ENCODE measurements around the gene NLGN2. TPM values are rescaled to one million over a fixed set of nuclear protein-coding genes. Genes with fewer than 3 reads are reported as not detected.

The NLGN2 gene
- total RNA-seq, 2 donors from 2014 or later = 2.5 to 5.0 TPM

DNA sequence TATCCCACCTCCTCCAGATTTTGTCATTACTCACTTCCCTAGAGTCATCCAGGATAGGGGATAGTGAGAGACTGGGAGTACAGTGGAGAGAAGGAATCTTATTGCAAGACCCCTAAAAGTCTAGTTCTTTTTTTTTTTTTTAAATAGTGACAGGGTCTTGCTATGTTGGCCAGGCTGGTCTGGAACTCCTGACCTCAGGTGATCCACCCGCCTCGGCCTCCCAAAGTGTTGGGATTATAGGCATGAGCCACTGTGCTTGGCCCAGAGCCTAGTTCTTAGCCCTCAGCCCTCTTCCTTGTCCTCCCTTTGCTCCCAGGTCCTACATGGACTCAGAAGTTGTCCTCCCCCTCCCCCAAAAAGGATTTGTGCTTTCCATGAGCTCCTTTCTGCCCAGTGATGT, 34.5 kb downstream of the NLGN2 start:
- intact Hi-C loops (cut with DNase I) = no loop called here
- Histone ChIP-seq H3K4me3 (no peak overlapping the region), H3K27me3 (peaks cover 38% of the 10 kb centered on the region), H3K4me1 (peaks cover 16% of the 10 kb centered on the region), H3K27ac (no peak overlapping the region), H3K9ac (ENCODE audit: low read depth in 2 of 2, low read length in 2 of 2) (no peak overlapping the region), H3K9me3 (no peaks in the 10 kb centered on the region), H3K36me3 (no peaks in the 10 kb centered on the region)
- DNase-seq = no peak
- no peak for TF ChIP-seq CTCF (IDR thresholded peaks at IDR 0.05)

- H3K36me3 ChIP-seq = no peaks in the 10 kb centered on the region
- no peaks in the 10 kb centered on the region for H3K9me3 ChIP-seq
- no peak overlapping the region for H3K4me3 ChIP-seq
- H3K27ac ChIP-seq = no peak overlapping the region
- DNase-seq = no peak
- H3K27me3 ChIP-seq = peaks cover 28% of the 10 kb centered on the region
- TF ChIP-seq CTCF (IDR thresholded peaks at IDR 0.05) = no peak
- H3K4me1 ChIP-seq = peaks cover 9% of the 10 kb centered on the region
- H3K9ac ChIP-seq (ENCODE audit: low read depth in 2 of 2, low read length in 2 of 2) = no peak overlapping the region
- intact Hi-C loops (cut with DNase I) = no loop called here
These were observed 36.1 kb downstream of the NLGN2 start for GRCh38 chr17:7443499-7444485.

GRCh38 chr17:7444682-7445618, 37.3 kb downstream of the NLGN2 start, which contains the start of gene CHRNB1:
Gene CHRNB1 (plus strand): TSS chr17:7445061. CDS start chr17:7445128, 67 bp downstream.
- intact Hi-C loops (cut with DNase I) = no loop called here
- Histone ChIP-seq H3K36me3 (no peaks in the 10 kb centered on the region), H3K4me1 (peaks cover 4% of the 10 kb centered on the region), H3K27ac (no peak within 1 kb of the TSS), H3K27me3 (peaks cover 17% of the 10 kb centered on the region), H3K9ac (ENCODE audit: low read depth in 2 of 2, low read length in 2 of 2) (peak within 1 kb of the TSS; percentile 40 to 53), H3K9me3 (no peaks in the 10 kb centered on the region), H3K4me3 (peak within 1 kb of the TSS; percentile 39)
- DNase-seq = peak; percentile 87
- no peak for TF ChIP-seq CTCF (IDR thresholded peaks at IDR 0.05)

- Histone ChIP-seq H3K27ac (no peak overlapping the region), H3K9me3 (no peaks in the 10 kb centered on the region), H3K36me3 (no peaks in the 10 kb centered on the region), H3K27me3 (peaks cover 10% of the 10 kb centered on the region), H3K4me3 (peak overlapping the region; percentile 39), H3K4me1 (peaks cover 4% of the 10 kb centered on the region), H3K9ac (ENCODE audit: low read depth in 2 of 2, low read length in 2 of 2) (peak overlapping the region in 1 of 2 donors; percentile 40)
- TF ChIP-seq CTCF (IDR thresholded peaks at IDR 0.05) = no peak
- DNase-seq = peak; percentile 88
- intact Hi-C loops (cut with DNase I) = no loop called here
These were observed 37.9 kb downstream of the NLGN2 start for GRCh38 chr17:7445619-7445968.

DNA sequence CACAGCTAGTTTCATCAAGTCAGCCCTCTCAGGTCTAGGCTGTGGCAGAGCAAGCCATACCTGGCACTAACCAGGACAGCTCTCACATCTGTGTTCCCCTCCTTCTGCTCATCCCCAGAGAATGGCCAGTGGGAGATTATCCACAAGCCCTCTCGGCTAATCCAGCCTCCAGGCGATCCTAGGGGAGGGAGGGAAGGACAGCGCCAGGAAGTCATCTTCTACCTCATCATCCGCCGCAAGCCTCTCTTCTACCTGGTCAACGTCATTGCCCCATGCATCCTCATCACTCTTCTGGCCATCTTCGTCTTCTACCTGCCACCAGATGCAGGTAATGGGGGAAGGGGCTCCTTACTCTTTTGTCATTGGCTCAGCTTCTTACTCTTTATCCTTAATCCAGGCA, 40.8 kb downstream of the NLGN2 start:
- Histone ChIP-seq H3K4me1 (peaks cover 4% of the 10 kb centered on the region), H3K9me3 (no peaks in the 10 kb centered on the region), H3K27ac (no peak overlapping the region), H3K27me3 (no peaks in the 10 kb centered on the region), H3K36me3 (no peaks in the 10 kb centered on the region), H3K9ac (ENCODE audit: low read depth in 2 of 2, low read length in 2 of 2) (no peak overlapping the region), H3K4me3 (no peak overlapping the region)
- no peak for TF ChIP-seq CTCF (IDR thresholded peaks at IDR 0.05)
- no peak for DNase-seq
- intact Hi-C loops (cut with DNase I) = no loop called here

All from colonic mucosa (tissue), 4 donors.